NCI-H146 (cell line): ENCODE data around the gene RELA.
"Not testable (repeated sequence)": the region's sequence is repeated elsewhere in the genome, so short reads cannot be mapped to it uniquely, and the experiment has no call there.

Source experiments
- DNase-seq: peaks from one replicate; lab custom pipeline; 2025; lab: John Stamatoyannopoulos, UW

Gene RELA

GRCh38 chr11:65648997-65649493 lies 13.7 kb downstream of the RELA start:
- DNase-seq: no peak

GRCh38 chr11:65646958-65647701 lies 15.6 kb downstream of the RELA start:
- peak; percentile 22 for DNase-seq

- DNase-seq: no peak
Observed at GRCh38 chr11:65646288-65646957, 16.3 kb downstream of the RELA start.

- DNase-seq: no peak
Observed at GRCh38 chr11:65645710-65646109, 17.0 kb downstream of the RELA start.

- no peak for DNase-seq
Observed at GRCh38 chr11:65644837-65645236, 17.9 kb downstream of the RELA start.

GRCh38 chr11:65643971-65644370 lies 18.7 kb downstream of the RELA start:
- no peak for DNase-seq

- DNase-seq: no peak
Observed at GRCh38 chr11:65642014-65642671, 20.6 kb downstream of the RELA start.

GRCh38 chr11:65641297-65642013 lies 21.3 kb downstream of the RELA start:
- no peak for DNase-seq

GRCh38 chr11:65640483-65641296 lies 22.0 kb downstream of the RELA start:
- no peak for DNase-seq

GRCh38 chr11:65639623-65640482 lies 22.9 kb downstream of the RELA start:
- DNase-seq: no peak

- DNase-seq: not testable (repeated sequence)
Observed at GRCh38 chr11:65639228-65639597, 23.5 kb downstream of the RELA start.

- peak; percentile 87 for DNase-seq
Observed at GRCh38 chr11:65637794-65638419, 24.8 kb downstream of the RELA start, which contains the start of gene SIPA1. TSS of gene SIPA1 (plus strand) at chr11:65638101. CDS start at chr11:65640922, 2,821 bp downstream.

GRCh38 chr11:65637032-65637557 lies 25.6 kb downstream of the RELA start:
- DNase-seq: no peak

GRCh38 chr11:65636108-65637031 lies 26.3 kb downstream of the RELA start:
- no peak for DNase-seq

GRCh38 chr11:65634905-65635731 lies 27.6 kb downstream of the RELA start:
- DNase-seq: no peak

GRCh38 chr11:65634440-65634839 lies 28.3 kb downstream of the RELA start:
- DNase-seq: no peak

- no peak for DNase-seq
Observed at GRCh38 chr11:65634109-65634436, 28.6 kb downstream of the RELA start.
